C4-2B (cell line): ENCODE data around the gene HOXD8.

Source experiments
- H3K27ac ChIP-seq: fragments of 450-650 bp; 2 replicates; pipeline ENCODE4 v1.5.1; 2017
- ZFX ChIP-seq: fragments of 450-650 bp; IDR thresholded peaks from 2 replicates; pipeline ENCODE4 v1.6.1; 2017
- TF ChIP-seq, protein P1 (sequence below): fragments of 450-650 bp; conservative IDR thresholded peaks from 2 replicates; pipeline ENCODE4 v1.5.1; 2017; ENCODE audit warnings: mild to moderate bottlenecking

Gene HOXD8

DNA sequence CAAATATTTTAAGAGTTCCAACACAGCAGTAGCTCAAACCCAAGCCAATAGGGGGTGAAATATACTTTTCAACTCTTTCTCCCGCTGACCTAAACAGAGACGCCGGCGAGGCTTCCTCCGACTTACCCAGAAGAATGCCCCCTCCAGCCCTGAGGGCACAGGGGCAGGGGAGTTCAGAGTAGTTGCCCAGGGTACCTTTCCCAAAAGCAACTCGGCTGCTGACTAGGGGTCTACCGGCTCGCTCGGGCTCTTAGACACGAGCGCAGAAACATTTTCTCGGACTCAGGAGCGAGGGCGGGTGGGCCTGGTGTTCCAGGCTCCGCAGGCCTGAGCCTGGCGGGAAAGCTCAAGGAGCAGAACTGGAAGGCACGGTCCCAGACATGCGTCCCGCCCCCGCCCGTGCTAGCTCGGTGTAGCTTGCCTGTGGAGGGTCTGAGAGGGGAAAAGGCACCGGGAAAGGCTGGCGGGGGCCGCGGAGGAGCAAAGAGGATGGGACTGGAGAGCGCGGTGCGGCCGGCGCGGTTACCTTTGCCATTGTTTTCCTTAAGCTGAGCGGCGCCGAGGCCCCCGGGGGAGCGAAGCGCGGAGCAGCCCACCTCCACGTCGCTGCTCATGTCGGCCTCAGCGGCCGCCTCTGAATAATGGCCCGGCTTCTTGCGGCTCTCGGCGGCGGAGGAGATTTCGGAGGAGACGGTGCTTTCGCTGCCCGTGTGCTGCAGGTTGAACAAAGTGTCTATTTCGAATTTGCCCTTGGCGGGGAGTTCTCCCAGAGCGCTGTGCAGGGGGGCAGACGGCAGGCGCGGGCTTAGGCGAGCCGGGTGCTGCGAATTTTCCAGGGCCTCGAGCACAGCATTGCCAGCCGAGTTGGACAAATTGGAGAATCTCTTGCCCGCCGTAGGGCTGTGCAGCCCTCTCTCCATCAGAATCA, 46.4 kb upstream of the HOXD8 start:
- no peak overlapping the region for H3K27ac ChIP-seq
- TF ChIP-seq, protein P1, sequence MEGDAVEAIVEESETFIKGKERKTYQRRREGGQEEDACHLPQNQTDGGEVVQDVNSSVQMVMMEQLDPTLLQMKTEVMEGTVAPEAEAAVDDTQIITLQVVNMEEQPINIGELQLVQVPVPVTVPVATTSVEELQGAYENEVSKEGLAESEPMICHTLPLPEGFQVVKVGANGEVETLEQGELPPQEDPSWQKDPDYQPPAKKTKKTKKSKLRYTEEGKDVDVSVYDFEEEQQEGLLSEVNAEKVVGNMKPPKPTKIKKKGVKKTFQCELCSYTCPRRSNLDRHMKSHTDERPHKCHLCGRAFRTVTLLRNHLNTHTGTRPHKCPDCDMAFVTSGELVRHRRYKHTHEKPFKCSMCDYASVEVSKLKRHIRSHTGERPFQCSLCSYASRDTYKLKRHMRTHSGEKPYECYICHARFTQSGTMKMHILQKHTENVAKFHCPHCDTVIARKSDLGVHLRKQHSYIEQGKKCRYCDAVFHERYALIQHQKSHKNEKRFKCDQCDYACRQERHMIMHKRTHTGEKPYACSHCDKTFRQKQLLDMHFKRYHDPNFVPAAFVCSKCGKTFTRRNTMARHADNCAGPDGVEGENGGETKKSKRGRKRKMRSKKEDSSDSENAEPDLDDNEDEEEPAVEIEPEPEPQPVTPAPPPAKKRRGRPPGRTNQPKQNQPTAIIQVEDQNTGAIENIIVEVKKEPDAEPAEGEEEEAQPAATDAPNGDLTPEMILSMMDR: no peak
- no peak for TF ChIP-seq ZFX

DNA sequence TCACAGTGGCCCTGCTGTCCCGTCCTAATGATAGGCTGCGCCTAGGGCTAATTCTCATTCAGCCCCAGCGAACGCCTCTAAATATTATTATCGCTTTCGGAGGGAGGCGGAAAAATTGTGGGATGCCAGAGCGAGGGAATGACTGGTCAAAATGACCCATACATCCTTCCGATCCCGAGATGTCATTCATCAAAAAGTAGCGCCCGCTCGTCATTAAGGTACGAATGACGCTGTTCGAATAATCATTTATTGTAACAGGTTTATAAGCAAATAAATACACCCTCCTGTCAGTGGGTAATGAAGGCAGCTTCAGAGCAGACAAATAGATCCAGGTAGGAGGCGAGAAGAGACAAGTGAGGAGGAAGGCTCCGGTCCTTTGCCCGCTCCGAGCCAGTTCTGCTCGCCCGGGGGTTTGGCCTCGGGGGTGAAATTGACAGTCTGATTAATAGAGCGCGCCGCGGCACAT, 45.7 kb upstream of the HOXD8 start, which contains the start of gene EVX2:
Gene EVX2 (minus strand): TSS at position 167 of the 466 bp plus-strand sequence. CDS start 186 bp downstream, outside the sequence.
- TF ChIP-seq, protein P1: no peak
- TF ChIP-seq ZFX: no peak
- no peak within 1 kb of the TSS for H3K27ac ChIP-seq

DNA sequence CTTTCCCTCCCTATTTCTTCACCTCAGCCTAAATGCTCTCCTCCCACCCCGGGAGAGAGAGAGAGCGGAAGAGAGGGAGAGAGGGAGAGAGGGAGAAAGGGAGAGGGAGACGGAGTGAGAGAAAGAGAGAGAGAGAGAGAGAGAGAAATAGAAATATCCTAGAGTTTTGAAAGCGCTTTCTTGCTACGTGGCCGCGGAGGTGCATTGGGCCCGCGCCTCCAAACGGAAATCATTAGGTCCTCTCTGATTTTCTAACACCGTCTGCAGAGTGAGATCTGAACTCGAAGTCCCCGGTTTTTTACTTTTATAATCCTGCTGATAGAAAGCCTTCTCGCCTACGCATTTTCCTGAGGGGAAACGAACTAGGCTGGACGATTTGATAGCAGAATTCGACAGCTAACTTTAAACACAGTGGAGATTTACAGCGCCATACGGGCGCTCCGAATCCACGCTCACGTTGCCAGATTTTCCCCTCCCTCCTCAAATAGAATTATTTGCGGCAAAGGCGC, 44.8 kb upstream of the HOXD8 start:
- TF ChIP-seq, protein P1: no peak
- TF ChIP-seq ZFX: no peak
- H3K27ac ChIP-seq: no peak overlapping the region

DNA sequence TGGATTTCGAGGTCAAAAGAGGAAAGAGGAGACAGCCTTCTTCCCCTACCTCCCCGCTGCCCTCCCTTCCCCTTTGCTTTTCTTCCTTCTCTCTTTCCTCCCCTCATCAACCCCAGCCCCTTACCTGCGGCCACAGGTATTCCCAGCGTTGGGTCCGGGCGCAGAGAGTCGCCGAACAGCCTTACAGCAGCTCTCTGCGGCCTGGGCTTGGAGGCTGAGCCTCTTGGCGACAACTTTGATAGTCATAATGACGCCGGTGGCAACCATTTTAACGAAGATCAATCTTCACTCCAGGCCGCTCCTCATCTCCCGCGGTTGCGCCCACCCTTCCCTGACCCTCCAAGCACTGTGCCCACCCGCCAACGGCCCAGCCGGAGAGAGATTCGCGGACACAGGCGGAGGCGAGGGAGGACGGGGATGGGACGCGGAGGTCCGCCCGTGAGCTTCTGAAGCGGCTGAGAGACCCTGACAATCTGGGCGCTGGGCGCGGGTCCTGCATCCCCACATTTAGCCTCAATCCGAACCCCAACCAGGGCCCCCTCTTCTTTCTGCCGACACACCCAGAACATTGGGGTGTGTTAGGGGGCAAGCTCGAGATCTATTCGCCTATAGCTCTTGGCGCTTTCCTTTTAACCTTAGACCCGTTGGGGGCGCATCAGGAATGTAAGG, 44.3 kb upstream of the HOXD8 start:
- H3K27ac ChIP-seq: no peak overlapping the region
- TF ChIP-seq ZFX: no peak
- TF ChIP-seq, protein P1: no peak

DNA sequence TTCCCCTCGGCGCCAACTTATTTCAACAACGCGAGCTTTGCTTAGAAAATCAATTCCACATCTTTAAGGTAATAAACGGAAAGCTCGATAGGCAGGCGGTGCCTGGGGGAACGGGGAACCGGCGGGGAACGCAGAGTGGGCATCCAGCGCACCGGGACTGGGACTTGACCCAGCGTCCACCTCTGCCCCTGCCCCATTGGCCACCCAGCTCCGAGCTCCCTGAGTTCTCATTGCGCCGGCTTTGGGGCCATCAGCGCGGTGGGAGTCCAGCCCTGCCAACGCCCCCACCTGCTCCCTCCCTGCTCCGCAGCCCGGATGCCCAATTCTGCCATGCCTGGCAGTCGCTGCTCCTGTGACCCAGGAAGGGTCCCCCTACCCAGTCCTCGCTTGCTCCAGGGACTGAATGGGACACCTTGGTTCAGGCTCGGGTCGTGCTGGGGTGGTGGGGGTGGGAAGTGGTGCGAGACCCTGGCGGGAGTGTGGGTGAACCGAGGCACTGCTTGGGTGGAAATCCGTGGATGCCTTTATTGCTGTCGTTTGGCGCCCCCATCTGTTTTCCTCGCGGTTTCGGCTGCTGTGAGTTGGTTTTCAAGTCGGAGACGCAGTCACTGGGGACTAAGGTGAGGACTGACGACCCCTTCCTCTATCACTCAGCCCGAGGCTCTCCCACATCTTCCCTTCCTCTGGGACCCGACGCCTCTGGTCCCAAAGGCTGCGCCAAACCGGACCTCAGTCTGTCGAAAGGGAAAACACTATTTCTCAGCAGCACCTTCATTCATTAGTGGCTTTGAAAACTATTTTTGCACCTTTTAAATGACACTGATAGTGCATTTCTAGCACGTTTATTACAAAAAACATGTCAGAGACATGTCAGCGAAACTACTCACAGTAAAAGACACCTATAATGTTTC, 43.4 kb upstream of the HOXD8 start:
- H3K27ac ChIP-seq: no peak overlapping the region
- TF ChIP-seq, protein P1: peak; percentile 67
- TF ChIP-seq ZFX: no peak

DNA sequence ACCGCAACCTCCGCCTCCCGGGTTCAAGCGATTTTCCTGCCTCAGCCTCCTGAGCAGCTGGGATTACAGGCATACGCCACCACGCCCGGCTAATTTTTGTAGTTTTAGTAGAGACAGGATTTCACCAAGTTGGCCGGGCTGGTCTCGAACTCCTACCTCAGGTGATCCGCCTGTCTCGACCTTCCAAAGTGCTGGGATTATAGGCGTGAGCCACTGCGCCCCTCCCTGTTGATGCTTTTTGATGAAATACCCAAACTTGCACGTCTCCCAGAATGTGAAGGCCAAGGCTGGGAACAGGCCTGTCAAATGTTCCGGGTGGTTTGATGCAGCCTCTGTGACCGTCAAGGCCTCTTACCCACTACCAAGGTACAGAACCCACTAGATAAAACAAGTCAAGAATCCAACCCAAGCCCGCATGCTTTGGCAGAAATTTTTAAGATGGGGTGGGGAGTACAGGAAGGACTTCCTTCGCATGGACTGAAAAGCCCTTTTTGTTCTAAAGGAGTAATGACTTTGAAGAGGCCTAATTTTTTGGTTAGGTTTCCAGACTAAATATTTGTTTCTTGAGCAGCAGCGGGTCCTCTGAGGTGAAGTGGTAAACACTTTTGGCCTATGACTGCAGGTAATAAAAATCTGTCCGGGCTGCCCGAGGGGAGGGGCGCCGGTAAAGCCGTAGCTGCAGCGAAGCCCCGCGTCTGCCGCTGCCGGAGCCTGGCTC, 42.0 kb upstream of the HOXD8 start:
- no peak overlapping the region for H3K27ac ChIP-seq
- TF ChIP-seq, protein P1: no peak
- TF ChIP-seq ZFX: no peak
